HepG2 (cell line): ENCODE data around the gene FAM200B. TPM values are rescaled to one million over a fixed set of nuclear protein-coding genes. Genes with fewer than 3 reads are reported as not detected.

Source experiments
- ATAC-seq: fragments of 200-7000 bp; cut with Tn5 transposase; 3 replicates; pipeline ENCODE4 v1.9.1; 2020; ENCODE audit warnings: mild to moderate bottlenecking, moderate library complexity
- BruUV-seq: library from RNA; stranded (reverse); fragments of 400-500 nt; replicated peaks from 2 replicates; lab custom pipeline; 2021; lab: Mats Ljungman, UMichigan
- CTCF ChIA-PET: fragments of 300-600 bp; formaldehyde crosslinking; extraction: SDS; loops from one replicate; lab custom pipeline; 2021; ENCODE audit warnings: low total read pairs, inconsistent platforms, low intra/inter-chr PET ratio; lab: Yijun Ruan, JAX
- POLR2A ChIA-PET: fragments of 350-600 bp; sonication (Branson Sonifier 250); formaldehyde crosslinking; loops from one replicate; lab custom pipeline; 2020; ENCODE audit warnings: antibody characterized with exemption, inconsistent platforms; lab: Yijun Ruan, JAX
- DNase-seq: peaks from one replicate; pipeline ENCODE4 v3.0.0-alpha.2; 2015; ENCODE audit warnings: low spot score
- FAIRE-seq: peaks from 3 replicates; lab custom pipeline; 2011; peaks lifted over from hg19 to GRCh38; lab: Jason Lieb, UNC
- H2AFZ ChIP-seq: one replicate; pipeline ENCODE4 v1.6.1; 2011; ENCODE audit warnings: low read length, inconsistent platforms
- H3K27ac ChIP-seq: fragments of 300-600 bp; 3 replicates; pipeline ENCODE4 v1.8.0; 2011; ENCODE audit warnings: mixed run types, mild to moderate bottlenecking, mixed read lengths, low read length, inconsistent platforms; ENCODE audit not compliant: insufficient read depth; ENCODE audit errors: extremely low read length
- H3K27me3 ChIP-seq, 2 experiments: fragments of 200-600 bp in 1 of 2; 2 replicates in 1 of 2; 3 replicates in 1 of 2; pipeline versions ENCODE4 v1.6.0 to v1.8.0; 2011; ENCODE audit warnings: low read length in 2 of 2, mild to moderate bottlenecking in 2 of 2, moderate library complexity in 2 of 2, inconsistent platforms in 1 of 2; ENCODE audit not compliant: insufficient read depth in 2 of 2, control insufficient read depth in 1 of 2
- H3K36me3 ChIP-seq, 2 experiments: fragments of 200-600 bp in 1 of 2; replicated peaks in 1 of 2; 2 replicates in 1 of 2; 3 replicates in 1 of 2; pipeline versions ENCODE4 v1.5.1 to v1.8.0; 2011; ENCODE audit warnings: low read length in 2 of 2, inconsistent platforms in 1 of 2; ENCODE audit not compliant: insufficient read depth in 2 of 2, control insufficient read depth in 1 of 2
- H3K4me1 ChIP-seq: 2 replicates; pipeline ENCODE4 v1.5.1; 2012; ENCODE audit warnings: low read length, inconsistent platforms; ENCODE audit not compliant: insufficient read depth
- H3K4me2 ChIP-seq: 2 replicates; pipeline ENCODE4 v1.6.0; 2011; ENCODE audit warnings: low read depth, low read length, inconsistent platforms
- H3K4me3 ChIP-seq, 3 experiments: fragments of 200-600 bp in 1 of 3; sonication (generic), shearing (Covaris generic) in 1 of 3; replicated peaks in 1 of 3; 2 replicates each; pipeline ENCODE4 v1.5.1; 2011 to 2016; ENCODE audit warnings: low read length in 3 of 3, inconsistent platforms in 2 of 3, low read depth in 2 of 3, mild to moderate bottlenecking in 2 of 3, control low read depth in 1 of 3, mixed read lengths in 1 of 3; ENCODE audit not compliant: insufficient read depth in 1 of 3
- H3K79me2 ChIP-seq: one replicate; pipeline ENCODE4 v1.6.1; 2011; ENCODE audit warnings: low read length, inconsistent platforms; ENCODE audit not compliant: insufficient read depth
- H3K9ac ChIP-seq: 2 replicates; pipeline ENCODE4 v1.6.0; 2011; ENCODE audit warnings: mild to moderate bottlenecking, low read depth, low read length, inconsistent platforms; ENCODE audit not compliant: insufficient read depth
- H3K9me3 ChIP-seq: 2 replicates; pipeline ENCODE4 v1.5.1; 2012; ENCODE audit warnings: mild to moderate bottlenecking, low read length
- H4K20me1 ChIP-seq: 2 replicates; pipeline ENCODE4 v1.6.0; 2011; ENCODE audit warnings: inconsistent platforms, mild to moderate bottlenecking, low read length, moderate library complexity; ENCODE audit not compliant: insufficient read depth
- BATF2 ChIP-seq: sonication (generic); formaldehyde crosslinking; IDR thresholded peaks from 2 replicates; pipeline ENCODE4 v1.8.0; 2022; ENCODE audit warnings: mild to moderate bottlenecking, missing genetic modification reagents, moderate library complexity
- BRD4 ChIP-seq: sonication (generic); formaldehyde crosslinking; IDR thresholded peaks from 2 replicates; pipeline ENCODE4 v1.4.0; 2020; ENCODE audit warnings: missing genetic modification reagents
- FOXA3 ChIP-seq: IDR thresholded peaks from 2 replicates; pipeline ENCODE4 v1.6.1; 2016; ENCODE audit warnings: missing genetic modification reagents, missing compliant biosample characterization
- FOXM1 ChIP-seq: sonication (generic); formaldehyde crosslinking; IDR thresholded peaks from 2 replicates; pipeline ENCODE4 v1.5.0; 2020; ENCODE audit warnings: missing genetic modification reagents
- GATAD2A ChIP-seq: IDR thresholded peaks from 2 replicates; pipeline ENCODE4 v1.6.1; 2016
- GTF2F1 ChIP-seq: fragments of 150-350 bp; IDR thresholded peaks from 2 replicates; pipeline ENCODE4 v1.6.1; 2014; ENCODE audit warnings: low read length
- HNF1B ChIP-seq: sonication (generic); formaldehyde crosslinking; IDR thresholded peaks from 2 replicates; pipeline ENCODE4 v1.5.1; 2020; ENCODE audit warnings: mild to moderate bottlenecking, moderate library complexity, missing genetic modification reagents
- NFKB2 ChIP-seq: sonication (generic); formaldehyde crosslinking; IDR thresholded peaks from 2 replicates; pipeline ENCODE4 v1.4.0; 2020; ENCODE audit warnings: missing genetic modification reagents, borderline replicate concordance
- NR2F2 ChIP-seq: IDR thresholded peaks from 2 replicates; pipeline ENCODE4 v1.6.1; 2012; ENCODE audit warnings: low read depth, inconsistent platforms, borderline replicate concordance
- POLR2A ChIP-seq, 2 experiments: IDR thresholded peaks; 2 replicates each; pipeline ENCODE4 v1.6.1; 2011; ENCODE audit warnings: low read depth in 2 of 2, low read length in 2 of 2, mild to moderate bottlenecking in 1 of 2, moderate library complexity in 1 of 2; ENCODE audit not compliant: insufficient read depth in 1 of 2
- SOX13 ChIP-seq, 3 experiments: fragments of 450-650 bp in 1 of 3; sonication (generic) in 1 of 3; formaldehyde crosslinking in 1 of 3; IDR thresholded peaks in 2 of 3; conservative IDR thresholded peaks in 1 of 3; 2 replicates each; pipeline versions ENCODE4 v1.5.0 to v1.6.1; 2016 to 2020; ENCODE audit warnings: antibody characterized with exemption in 1 of 3, mild to moderate bottlenecking in 1 of 3, missing compliant biosample characterization in 1 of 3, missing genetic modification reagents in 1 of 3, moderate library complexity in 1 of 3
- USF2 ChIP-seq, 2 experiments: sonication (generic) in 1 of 2; formaldehyde crosslinking in 1 of 2; IDR thresholded peaks; 2 replicates each; pipeline versions ENCODE4 v1.5.1 to v1.6.1; 2011 to 2020; ENCODE audit warnings: borderline replicate concordance in 1 of 2, low read depth in 1 of 2, low read length in 1 of 2, mild to moderate bottlenecking in 1 of 2, missing genetic modification reagents in 1 of 2, moderate library complexity in 1 of 2
- ZBTB33 ChIP-seq: sonication (generic); formaldehyde crosslinking; IDR thresholded peaks from 2 replicates; pipeline ENCODE4 v1.4.0; 2020; ENCODE audit warnings: missing genetic modification reagents
- ZBTB43 ChIP-seq: sonication (generic); formaldehyde crosslinking; conservative IDR thresholded peaks from 2 replicates; pipeline ENCODE4 v1.4.0; 2020; ENCODE audit warnings: missing genetic modification reagents
- ZNF207 ChIP-seq: fragments of 450-650 bp; IDR thresholded peaks from 2 replicates; pipeline ENCODE4 v1.6.1; 2016; ENCODE audit warnings: antibody characterized with exemption, borderline replicate concordance
- WGBS: methylation state at CpG from one replicate; pipeline ENCODE4 v1.1.6; 2017; ENCODE audit warnings: low lambda C conversion rate; 5-methylcytosine and 5-hydroxymethylcytosine counted together
- in situ Hi-C: cut with HindIII; loops from 2 replicates; pipeline ENCODE4 v1.10.0; 2017; ENCODE audit warnings: low pct_unique_long_range_greater_than_20kb; ENCODE audit not compliant: extremely low pct_ligation_motif_present
- intact Hi-C: fragments of 100-400 bp; cut with micrococcal nuclease; formaldehyde crosslinking; loops from one replicate; pipeline ENCODE4 v1.10.0; 2022; ENCODE audit not compliant: unreplicated experiment
- polyA plus RNA-seq, 8 experiments: library from polyadenylated mRNA; depleted of rRNA in 3 of 8; stranded (reverse) in 7 of 8; unstranded in 1 of 8; fragments of >200 nt; fragmentation: Illumina TruSeq in 4 of 8; extraction: Trizol in 4 of 8; gene quantifications; 2 replicates each; pipeline versions ENCODE4 v1.2.1 to v1.2.3, GENCODE V29; 2011 to 2016; ENCODE audit warnings: low read depth in 4 of 8, missing spikeins in 1 of 8, mixed read lengths in 1 of 8; ENCODE audit not compliant: insufficient read depth in 1 of 8
- total RNA-seq, 5 experiments: library from RNA; depleted of rRNA; stranded (reverse); fragments of >200 nt; fragmentation: Illumina TruSeq; extraction: Trizol; gene quantifications; 2 replicates each; pipeline ENCODE4 v1.2.3, GENCODE V29; 2016; ENCODE audit warnings: low read depth in 1 of 5

FAM200B gene
- total and polyA plus RNA-seq, 2 of the 13 experiments (the other 11 are each of a cell fraction or from before 2014, with no cell fraction given), result 25.6 to 41.8 TPM

GRCh38 chr4:15676899-15677298 lies 4.7 kb upstream of the FAM200B start (continued):
- no peak for TF ChIP-seq BRD4 (CRISPR knock-in tag)
- TF ChIP-seq POLR2A (IDR thresholded peaks at IDR 0.05; ENCODE audit: insufficient read depth in 1 of 2, low read depth in 2 of 2, low read length in 2 of 2), result no peak
- TF ChIP-seq SOX13 (IDR thresholded peaks at IDR 0.05), result no peak
- no peak for TF ChIP-seq SOX13 (CRISPR knock-in tag; conservative IDR thresholded peaks at IDR 0.05 in 1 of 2, IDR thresholded peaks at IDR 0.05 in 1 of 2)
- TF ChIP-seq NFKB2 (CRISPR knock-in tag), result no peak
- TF ChIP-seq GTF2F1, result no peak
- no peak for TF ChIP-seq ZNF207
- no peak for TF ChIP-seq FOXA3 (CRISPR knock-in tag)

GRCh38 chr4:15677507-15677988 lies 4.1 kb upstream of the FAM200B start:
- in situ Hi-C loops (no loop called here), intact Hi-C loops (no loop called here)
- Histone ChIP-seq H3K27ac (peak overlapping the region; percentile 49), H3K4me2 (peak overlapping the region; percentile 68), H2AFZ (no peak overlapping the region), H3K9me3 (no peaks in the 10 kb centered on the region), H3K27me3 (no peaks in the 10 kb centered on the region; a peak in 1 of 5 replicates), H3K79me2 (peaks cover 80% of the 10 kb centered on the region), H4K20me1 (no peaks in the 10 kb centered on the region), H3K4me3 (no peak overlapping the region; a peak in 1 of 6 replicates), H3K4me1 (peaks cover 46% of the 10 kb centered on the region), H3K36me3 (no peaks in the 10 kb centered on the region), H3K9ac (no peak overlapping the region)
- 80% methylated on average over 2 of the region's 2 CpGs for WGBS
- CTCF ChIA-PET, result no interaction called here
- DNase-seq (peak; percentile 86), FAIRE-seq (peak; percentile 44), ATAC-seq (peak; percentile 20)
- POLR2A ChIA-PET, result interaction anchor here (1.8 kb wide), 1 partner anchor 22 kb away, joined by 4 read pairs; the partner anchor contains the start of gene FBXL5
- BruUV-seq, result no TSS peak
- TF ChIP-seq ZBTB33, result 0 out of 2 replicates have a peak, but pooled peaks have one; percentile 42
- TF ChIP-seq HNF1B (CRISPR knock-in tag), result peak; percentile 57; the same call in 1 of the 2 replicates
- TF ChIP-seq USF2 (IDR thresholded peaks at IDR 0.05; ENCODE audit: low read depth, low read length), result no peak
- peak; percentile 89; the same call in 1 of the 2 replicates for TF ChIP-seq USF2 (CRISPR knock-in tag; IDR thresholded peaks at IDR 0.05; ENCODE audit: borderline replicate concordance)
- no peak for TF ChIP-seq ZBTB43
- TF ChIP-seq FOXM1 (CRISPR knock-in tag), result no peak
- TF ChIP-seq GATAD2A (CRISPR knock-in tag), result peak; percentile 35; the same call in 1 of the 2 replicates
- TF ChIP-seq NR2F2, result no peak
- TF ChIP-seq BATF2, result no peak
